ENCODE measurements around the gene SPDYE4. TPM values are rescaled to one million over a fixed set of nuclear protein-coding genes. Genes with fewer than 3 reads are reported as not detected.

Gene SPDYE4
- total RNA-seq, 4 donors from 2014 or later = not detected

- no peak for TF ChIP-seq CTCF (IDR thresholded peaks at IDR 0.05; ENCODE audit: low read depth)
Observed at GRCh38 chr17:8719291-8720246, 38.8 kb downstream of the SPDYE4 start.

- no peak for TF ChIP-seq CTCF (IDR thresholded peaks at IDR 0.05; ENCODE audit: low read depth)
Observed at GRCh38 chr17:8718001-8718563, 40.3 kb downstream of the SPDYE4 start.

GRCh38 chr17:8713878-8714277 is 44.5 kb downstream of the SPDYE4 start:
- no peak for TF ChIP-seq CTCF (IDR thresholded peaks at IDR 0.05; ENCODE audit: low read depth)

GRCh38 chr17:8713315-8713714 is 45.0 kb downstream of the SPDYE4 start:
- no peak for TF ChIP-seq CTCF (IDR thresholded peaks at IDR 0.05; ENCODE audit: low read depth)

- TF ChIP-seq CTCF (IDR thresholded peaks at IDR 0.05; ENCODE audit: low read depth) = no peak
Observed at GRCh38 chr17:8712698-8713097, 45.6 kb downstream of the SPDYE4 start.

- no peak for TF ChIP-seq CTCF (IDR thresholded peaks at IDR 0.05; ENCODE audit: low read depth)
Observed at GRCh38 chr17:8711291-8711690, 47.1 kb downstream of the SPDYE4 start.

- TF ChIP-seq CTCF (IDR thresholded peaks at IDR 0.05; ENCODE audit: low read depth) = no peak
Observed at GRCh38 chr17:8710813-8711212, 47.5 kb downstream of the SPDYE4 start.

All from subcutaneous adipose tissue (tissue), 4 donors.